ENCODE data around the gene ABCC10. TPM values are rescaled to one million over a fixed set of nuclear protein-coding genes. Genes with fewer than 3 reads are reported as not detected.

Gene ABCC10
- total RNA-seq, 1 donor, result 26.4 TPM

- H3K4me2 ChIP-seq (ENCODE audit: insufficient read depth, low read length), result no peak overlapping the region
- no peaks in the 10 kb centered on the region for H3K36me3 ChIP-seq (ENCODE audit: insufficient read depth, low read length)
- H4K20me1 ChIP-seq (ENCODE audit: insufficient read depth, low read length), result no peaks in the 10 kb centered on the region
- H3K4me3 ChIP-seq (ENCODE audit: insufficient read depth, low read length), result no peak overlapping the region
- DNase-seq (ENCODE audit: insufficient read length, low spot score, missing footprints), result no peak
- no peaks in the 10 kb centered on the region for H3K79me2 ChIP-seq (ENCODE audit: insufficient read depth, low read length)
- H2AFZ ChIP-seq (ENCODE audit: low read length), result no peak overlapping the region
- H3K4me1 ChIP-seq (ENCODE audit: insufficient read depth, low read length), result no peaks in the 10 kb centered on the region
- H3K9me3 ChIP-seq (ENCODE audit: low read depth, low read length), result no peaks in the 10 kb centered on the region
- TF ChIP-seq, protein P1, sequence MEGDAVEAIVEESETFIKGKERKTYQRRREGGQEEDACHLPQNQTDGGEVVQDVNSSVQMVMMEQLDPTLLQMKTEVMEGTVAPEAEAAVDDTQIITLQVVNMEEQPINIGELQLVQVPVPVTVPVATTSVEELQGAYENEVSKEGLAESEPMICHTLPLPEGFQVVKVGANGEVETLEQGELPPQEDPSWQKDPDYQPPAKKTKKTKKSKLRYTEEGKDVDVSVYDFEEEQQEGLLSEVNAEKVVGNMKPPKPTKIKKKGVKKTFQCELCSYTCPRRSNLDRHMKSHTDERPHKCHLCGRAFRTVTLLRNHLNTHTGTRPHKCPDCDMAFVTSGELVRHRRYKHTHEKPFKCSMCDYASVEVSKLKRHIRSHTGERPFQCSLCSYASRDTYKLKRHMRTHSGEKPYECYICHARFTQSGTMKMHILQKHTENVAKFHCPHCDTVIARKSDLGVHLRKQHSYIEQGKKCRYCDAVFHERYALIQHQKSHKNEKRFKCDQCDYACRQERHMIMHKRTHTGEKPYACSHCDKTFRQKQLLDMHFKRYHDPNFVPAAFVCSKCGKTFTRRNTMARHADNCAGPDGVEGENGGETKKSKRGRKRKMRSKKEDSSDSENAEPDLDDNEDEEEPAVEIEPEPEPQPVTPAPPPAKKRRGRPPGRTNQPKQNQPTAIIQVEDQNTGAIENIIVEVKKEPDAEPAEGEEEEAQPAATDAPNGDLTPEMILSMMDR (IDR thresholded peaks at IDR 0.05; ENCODE audit: extremely low read depth, low read depth, low read length), result no peak
- no peak overlapping the region for H3K27ac ChIP-seq (ENCODE audit: low read depth, low read length)
- H3K27me3 ChIP-seq (ENCODE audit: insufficient read depth, low read length), result peaks cover 2% of the 10 kb centered on the region
Observed at GRCh38 chr6:43395776-43396175, 31.6 kb upstream of the ABCC10 start.

DNA sequence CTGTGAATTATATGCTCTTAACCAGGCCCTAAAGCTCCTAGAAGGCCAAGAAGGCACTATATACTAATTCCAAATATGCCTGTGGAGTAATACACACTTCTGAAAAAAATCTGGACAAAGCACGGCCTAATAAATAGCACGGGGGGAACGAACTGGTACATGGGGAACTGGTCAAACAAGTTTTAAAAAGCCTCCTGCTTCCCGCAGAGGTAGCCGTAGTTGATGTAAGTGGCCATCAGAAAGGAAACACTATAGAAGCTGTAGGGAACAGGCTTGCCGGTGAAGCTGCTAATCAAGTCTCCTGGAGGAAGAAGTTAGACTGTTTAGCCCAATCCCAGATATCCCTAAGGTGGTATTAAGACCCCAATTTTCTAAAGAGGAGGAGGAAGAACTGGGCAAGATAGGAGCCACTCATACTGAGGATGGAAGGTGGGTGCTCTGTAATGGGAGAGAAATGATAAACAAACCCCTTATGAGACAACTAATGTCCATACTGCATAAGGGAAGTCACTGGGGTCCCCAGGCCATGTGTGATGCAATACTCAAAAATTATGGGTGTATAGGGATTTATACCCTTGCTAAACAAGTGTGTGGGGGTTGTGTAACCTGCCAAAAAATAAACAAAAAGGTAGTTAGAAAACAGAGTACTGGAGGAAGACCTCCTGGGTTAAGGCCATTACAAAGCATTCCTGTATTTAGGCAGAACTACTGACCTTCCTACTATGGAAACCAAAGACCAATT is 30.8 kb upstream of the ABCC10 start:
- Histone ChIP-seq H3K27me3 (ENCODE audit: insufficient read depth, low read length) (peaks cover 2% of the 10 kb centered on the region), H3K4me3 (ENCODE audit: insufficient read depth, low read length) (no peak overlapping the region), H3K27ac (ENCODE audit: low read depth, low read length) (no peak overlapping the region), H2AFZ (ENCODE audit: low read length) (no peak overlapping the region), H3K79me2 (ENCODE audit: insufficient read depth, low read length) (no peaks in the 10 kb centered on the region), H3K9me3 (ENCODE audit: low read depth, low read length) (no peaks in the 10 kb centered on the region), H3K36me3 (ENCODE audit: insufficient read depth, low read length) (no peaks in the 10 kb centered on the region), H3K4me1 (ENCODE audit: insufficient read depth, low read length) (no peaks in the 10 kb centered on the region), H4K20me1 (ENCODE audit: insufficient read depth, low read length) (no peaks in the 10 kb centered on the region), H3K4me2 (ENCODE audit: insufficient read depth, low read length) (no peak overlapping the region)
- DNase-seq (ENCODE audit: insufficient read length, low spot score, missing footprints), result no peak
- TF ChIP-seq, protein P1 (IDR thresholded peaks at IDR 0.05; ENCODE audit: extremely low read depth, low read depth, low read length), result no peak

GRCh38 chr6:43399932-43400487 is 27.3 kb upstream of the ABCC10 start:
- Histone ChIP-seq H3K36me3 (ENCODE audit: insufficient read depth, low read length) (no peaks in the 10 kb centered on the region), H3K4me1 (ENCODE audit: insufficient read depth, low read length) (no peaks in the 10 kb centered on the region), H3K79me2 (ENCODE audit: insufficient read depth, low read length) (no peaks in the 10 kb centered on the region), H3K9me3 (ENCODE audit: low read depth, low read length) (no peaks in the 10 kb centered on the region), H3K4me3 (ENCODE audit: insufficient read depth, low read length) (no peak overlapping the region), H2AFZ (ENCODE audit: low read length) (no peak overlapping the region), H4K20me1 (ENCODE audit: insufficient read depth, low read length) (no peaks in the 10 kb centered on the region), H3K27ac (ENCODE audit: low read depth, low read length) (no peak overlapping the region), H3K4me2 (ENCODE audit: insufficient read depth, low read length) (no peak overlapping the region), H3K27me3 (ENCODE audit: insufficient read depth, low read length) (peaks cover 13% of the 10 kb centered on the region)
- no peak for DNase-seq (ENCODE audit: insufficient read length, low spot score, missing footprints)
- TF ChIP-seq, protein P1 (IDR thresholded peaks at IDR 0.05; ENCODE audit: extremely low read depth, low read depth, low read length), result no peak

GRCh38 chr6:43401730-43402129 is 25.6 kb upstream of the ABCC10 start:
- no peaks in the 10 kb centered on the region for H3K4me1 ChIP-seq (ENCODE audit: insufficient read depth, low read length)
- H3K27ac ChIP-seq (ENCODE audit: low read depth, low read length), result no peak overlapping the region
- H3K79me2 ChIP-seq (ENCODE audit: insufficient read depth, low read length), result no peaks in the 10 kb centered on the region
- DNase-seq (ENCODE audit: insufficient read length, low spot score, missing footprints), result no peak
- TF ChIP-seq, protein P1 (IDR thresholded peaks at IDR 0.05; ENCODE audit: extremely low read depth, low read depth, low read length), result no peak
- H2AFZ ChIP-seq (ENCODE audit: low read length), result no peak overlapping the region
- peaks cover 13% of the 10 kb centered on the region for H3K27me3 ChIP-seq (ENCODE audit: insufficient read depth, low read length)
- no peak overlapping the region for H3K4me3 ChIP-seq (ENCODE audit: insufficient read depth, low read length)
- no peaks in the 10 kb centered on the region for H3K36me3 ChIP-seq (ENCODE audit: insufficient read depth, low read length)
- no peak overlapping the region for H3K4me2 ChIP-seq (ENCODE audit: insufficient read depth, low read length)
- H4K20me1 ChIP-seq (ENCODE audit: insufficient read depth, low read length), result no peaks in the 10 kb centered on the region
- H3K9me3 ChIP-seq (ENCODE audit: low read depth, low read length), result no peaks in the 10 kb centered on the region
